GM18867 (cell line): Measurements from ENCODE around the gene ZSCAN23.

Source experiments
- ATAC-seq: cut with Tn5 transposase; IDR thresholded peaks from one replicate; pipeline ENCODE4 v1.9.1; 2021; ENCODE audit warnings: mild to moderate bottlenecking, moderate library complexity; ENCODE audit not compliant: unreplicated experiment

ZSCAN23 gene

GRCh38 chr6:28383235-28384142 lies 59.8 kb downstream of the ZSCAN23 start:
- ATAC-seq: peak; percentile 95
